GM12878 (cell line): Measurements from ENCODE around the gene IMPACT.

Experiments used
- ATF7 ChIP-seq: fragments of 450-650 bp; IDR thresholded peaks from 2 replicates; pipeline ENCODE4 v1.6.1; 2016; ENCODE audit warnings: low read depth, mild to moderate bottlenecking
- CEBPB ChIP-seq, 2 experiments: fragments of 150-350 bp in 1 of 2; IDR thresholded peaks; 2 replicates each; pipeline ENCODE4 v1.6.1; 2012 to 2014; ENCODE audit warnings: low read depth in 2 of 2, low read length in 2 of 2, borderline replicate concordance in 1 of 2, inconsistent platforms in 1 of 2
- CHD1 ChIP-seq: IDR thresholded peaks from 2 replicates; pipeline ENCODE4 v1.6.1; 2012; ENCODE audit warnings: low read depth, low read length, improper control_type of control experiment
- JUNB ChIP-seq: IDR thresholded peaks from 2 replicates; pipeline ENCODE4 v1.6.1; 2016; ENCODE audit warnings: antibody characterized with exemption, mild to moderate bottlenecking
- MEF2A ChIP-seq: IDR thresholded peaks from 2 replicates; pipeline ENCODE4 v1.6.1; 2011; ENCODE audit warnings: low read depth, mild to moderate bottlenecking, low read length, moderate library complexity; ENCODE audit not compliant: insufficient read depth
- MYC ChIP-seq: IDR thresholded peaks from 2 replicates; pipeline ENCODE4 v1.6.1; 2011; ENCODE audit warnings: mild to moderate bottlenecking, low read length, moderate library complexity, inconsistent platforms; ENCODE audit not compliant: insufficient read depth, insufficient replicate concordance, insufficient read length, severe bottlenecking
- NFYB ChIP-seq: IDR thresholded peaks from 2 replicates; pipeline ENCODE4 v1.6.1; 2011; ENCODE audit warnings: low read depth, mild to moderate bottlenecking, low read length, improper control_type of control experiment, moderate library complexity; ENCODE audit not compliant: insufficient read depth
- NRF1 ChIP-seq: conservative IDR thresholded peaks from 2 replicates; pipeline ENCODE4 v1.6.1; 2011; ENCODE audit warnings: mild to moderate bottlenecking, low read depth, low read length, improper control_type of control experiment
- POLR2A ChIP-seq: IDR thresholded peaks from 2 replicates; pipeline ENCODE4 v1.6.1; 2011; ENCODE audit warnings: low read depth, mild to moderate bottlenecking, low read length
- POU2F2 ChIP-seq: IDR thresholded peaks from 3 replicates; pipeline ENCODE4 v1.6.1; 2011; ENCODE audit warnings: low read depth, mild to moderate bottlenecking, low read length, borderline replicate concordance
- RAD21 ChIP-seq: IDR thresholded peaks from 2 replicates; pipeline ENCODE4 v1.6.1; 2011; ENCODE audit warnings: mild to moderate bottlenecking, low read depth, low read length, moderate library complexity; ENCODE audit not compliant: insufficient read depth
- SPI1 ChIP-seq: IDR thresholded peaks from 2 replicates; pipeline ENCODE4 v1.6.1; 2011; ENCODE audit warnings: low read depth, mild to moderate bottlenecking, low read length, moderate library complexity, borderline replicate concordance; ENCODE audit not compliant: insufficient read depth
- TF ChIP-seq, protein P1 (sequence below): fragments of 450-650 bp; IDR thresholded peaks from 2 replicates; pipeline ENCODE4 v1.6.1; 2017; ENCODE audit warnings: low read depth, mild to moderate bottlenecking, moderate library complexity
- TF ChIP-seq, protein P2 (sequence below), 3 experiments: IDR thresholded peaks in 2 of 3; conservative IDR thresholded peaks in 1 of 3; 2 replicates each; pipeline ENCODE4 v1.5.1; 2011; ENCODE audit warnings: low read depth in 3 of 3, low read length in 3 of 3, mild to moderate bottlenecking in 3 of 3, control low read depth in 2 of 3, moderate library complexity in 2 of 3, inconsistent platforms in 1 of 3, mixed read lengths in 1 of 3; ENCODE audit not compliant: control insufficient read depth in 2 of 3, insufficient read depth in 1 of 3; ENCODE audit errors: extremely low read depth in 1 of 3

DNA sequence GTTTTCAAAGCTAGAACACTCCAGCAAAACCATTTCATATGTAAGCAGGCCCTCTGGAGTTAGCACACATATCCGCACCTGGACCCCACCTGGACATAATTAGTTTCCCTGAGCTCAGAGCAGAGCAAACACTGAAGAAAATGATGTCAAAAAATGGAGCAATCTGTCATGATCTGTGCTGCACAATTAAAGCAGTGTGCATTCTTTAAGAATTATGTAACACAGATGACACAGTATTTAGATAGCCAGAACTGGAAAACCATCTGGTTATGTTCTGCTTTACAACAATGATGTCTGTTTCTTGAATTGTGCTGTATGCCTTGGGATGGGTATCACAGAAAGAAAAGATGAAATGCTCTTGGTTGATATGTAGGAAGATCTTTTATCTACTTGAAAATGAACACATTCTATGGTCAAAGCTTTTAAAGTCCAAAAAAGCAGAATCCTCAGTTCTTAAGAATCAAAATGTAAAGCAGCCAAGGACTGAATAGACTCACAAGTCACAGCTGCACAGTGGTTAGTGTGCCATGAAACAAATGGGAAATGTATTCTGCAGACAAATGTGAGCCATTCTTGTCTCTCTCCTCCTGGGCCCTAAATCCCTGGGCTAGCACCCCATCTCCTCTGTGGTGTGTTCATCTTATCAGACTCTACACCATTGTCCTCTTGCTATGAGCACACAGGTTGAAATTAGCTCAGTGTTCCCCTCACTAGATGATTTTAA lies 70.7 kb downstream of the IMPACT start:
- no peak for TF ChIP-seq NFYB
- TF ChIP-seq NRF1 = no peak
- no peak for TF ChIP-seq MYC
- TF ChIP-seq, protein P1, sequence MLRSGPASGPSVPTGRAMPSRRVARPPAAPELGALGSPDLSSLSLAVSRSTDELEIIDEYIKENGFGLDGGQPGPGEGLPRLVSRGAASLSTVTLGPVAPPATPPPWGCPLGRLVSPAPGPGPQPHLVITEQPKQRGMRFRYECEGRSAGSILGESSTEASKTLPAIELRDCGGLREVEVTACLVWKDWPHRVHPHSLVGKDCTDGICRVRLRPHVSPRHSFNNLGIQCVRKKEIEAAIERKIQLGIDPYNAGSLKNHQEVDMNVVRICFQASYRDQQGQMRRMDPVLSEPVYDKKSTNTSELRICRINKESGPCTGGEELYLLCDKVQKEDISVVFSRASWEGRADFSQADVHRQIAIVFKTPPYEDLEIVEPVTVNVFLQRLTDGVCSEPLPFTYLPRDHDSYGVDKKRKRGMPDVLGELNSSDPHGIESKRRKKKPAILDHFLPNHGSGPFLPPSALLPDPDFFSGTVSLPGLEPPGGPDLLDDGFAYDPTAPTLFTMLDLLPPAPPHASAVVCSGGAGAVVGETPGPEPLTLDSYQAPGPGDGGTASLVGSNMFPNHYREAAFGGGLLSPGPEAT = no peak
- no peak for TF ChIP-seq ATF7
- TF ChIP-seq POU2F2 = no peak
- TF ChIP-seq, protein P2, sequence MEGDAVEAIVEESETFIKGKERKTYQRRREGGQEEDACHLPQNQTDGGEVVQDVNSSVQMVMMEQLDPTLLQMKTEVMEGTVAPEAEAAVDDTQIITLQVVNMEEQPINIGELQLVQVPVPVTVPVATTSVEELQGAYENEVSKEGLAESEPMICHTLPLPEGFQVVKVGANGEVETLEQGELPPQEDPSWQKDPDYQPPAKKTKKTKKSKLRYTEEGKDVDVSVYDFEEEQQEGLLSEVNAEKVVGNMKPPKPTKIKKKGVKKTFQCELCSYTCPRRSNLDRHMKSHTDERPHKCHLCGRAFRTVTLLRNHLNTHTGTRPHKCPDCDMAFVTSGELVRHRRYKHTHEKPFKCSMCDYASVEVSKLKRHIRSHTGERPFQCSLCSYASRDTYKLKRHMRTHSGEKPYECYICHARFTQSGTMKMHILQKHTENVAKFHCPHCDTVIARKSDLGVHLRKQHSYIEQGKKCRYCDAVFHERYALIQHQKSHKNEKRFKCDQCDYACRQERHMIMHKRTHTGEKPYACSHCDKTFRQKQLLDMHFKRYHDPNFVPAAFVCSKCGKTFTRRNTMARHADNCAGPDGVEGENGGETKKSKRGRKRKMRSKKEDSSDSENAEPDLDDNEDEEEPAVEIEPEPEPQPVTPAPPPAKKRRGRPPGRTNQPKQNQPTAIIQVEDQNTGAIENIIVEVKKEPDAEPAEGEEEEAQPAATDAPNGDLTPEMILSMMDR (IDR thresholded peaks at IDR 0.05 in 2 of 3, conservative IDR thresholded peaks at IDR 0.05 in 1 of 3; ENCODE audit: control insufficient read depth in 2 of 3, extremely low read depth in 1 of 3, insufficient read depth in 1 of 3, low read depth in 3 of 3, low read length in 3 of 3) = no peak
- TF ChIP-seq MEF2A = no peak
- TF ChIP-seq CEBPB (IDR thresholded peaks at IDR 0.05; ENCODE audit: borderline replicate concordance in 1 of 2, low read depth in 2 of 2, low read length in 2 of 2) = no peak
- no peak for TF ChIP-seq JUNB
- TF ChIP-seq CHD1 = no peak
- TF ChIP-seq RAD21 = no peak
- TF ChIP-seq POLR2A = no peak
- TF ChIP-seq SPI1 = no peak
